ENCODE measurements around the gene ERBB2.
"Not testable (repeated sequence)": the region's sequence is repeated elsewhere in the genome, so short reads cannot be mapped to it uniquely, and the experiment has no call there.

The ERBB2 gene

GRCh38 chr17:39750131-39751015 lies 50.5 kb downstream of the ERBB2 start:
- DNase-seq = no peak

DNA sequence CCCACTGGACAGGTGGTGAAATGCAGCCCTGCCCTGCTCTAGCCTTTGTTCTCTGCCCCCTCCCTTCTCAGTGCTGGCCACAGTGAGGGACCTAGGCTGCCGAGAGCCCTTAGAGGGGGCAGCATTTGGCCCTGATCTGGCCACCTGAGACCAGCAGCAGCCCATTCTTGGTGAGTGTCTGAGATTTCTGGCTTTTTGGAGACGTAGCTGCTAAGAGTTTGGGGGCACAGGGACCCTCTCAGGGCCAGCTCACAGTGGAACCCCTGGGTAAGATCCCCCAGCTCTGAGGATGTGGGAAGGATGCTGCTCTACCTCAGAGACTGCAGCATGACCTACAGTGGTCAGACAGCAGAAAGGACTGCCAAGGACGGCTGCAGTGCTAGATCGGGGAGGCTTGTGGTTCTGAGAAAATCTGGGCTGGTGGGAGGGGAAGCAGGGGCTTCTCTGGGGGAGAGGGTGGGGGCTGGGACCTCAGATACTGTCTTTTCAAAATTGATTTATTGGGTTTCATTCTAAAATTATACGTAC lies 51.2 kb downstream of the ERBB2 start:
- no peak for DNase-seq

GRCh38 chr17:39751637-39752036 lies 51.8 kb downstream of the ERBB2 start:
- no peak for DNase-seq

DNA sequence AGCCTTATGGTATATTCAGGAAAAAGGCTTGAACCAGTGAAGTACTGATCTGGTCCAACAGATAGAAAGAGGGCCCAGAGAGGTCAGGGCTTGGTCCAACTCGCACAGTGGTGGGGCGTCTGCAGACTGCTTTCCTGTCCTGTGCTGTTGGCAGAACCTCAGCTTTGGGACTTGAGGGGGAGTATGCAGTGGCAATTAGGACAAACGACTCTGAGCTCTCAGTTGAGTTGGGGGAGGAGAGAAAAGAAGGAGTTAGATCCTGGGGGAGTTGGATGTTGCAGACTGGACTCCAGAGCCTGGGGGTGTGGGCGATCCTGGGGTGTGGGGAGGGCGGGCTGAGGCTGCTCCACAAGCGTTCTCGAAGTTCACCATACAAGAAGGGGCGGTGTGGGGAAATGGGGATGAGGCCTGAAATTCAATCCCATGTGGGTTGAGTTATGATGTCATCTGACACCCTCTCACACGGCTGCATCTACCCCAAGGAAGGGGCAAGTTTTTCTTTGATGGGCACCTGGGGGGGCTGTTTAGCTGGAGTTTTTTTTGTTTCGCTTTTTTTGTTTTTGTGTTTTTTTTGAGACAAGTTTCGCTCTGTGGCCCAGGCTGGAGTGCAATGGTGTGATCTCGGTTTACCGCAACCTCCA lies 52.5 kb downstream of the ERBB2 start:
- no peak for DNase-seq

- no peak for DNase-seq
These were observed 53.8 kb downstream of the ERBB2 start for GRCh38 chr17:39753514-39754160.

GRCh38 chr17:39754161-39754957 lies 54.5 kb downstream of the ERBB2 start:
- DNase-seq = peak; percentile 60 to 66

DNA sequence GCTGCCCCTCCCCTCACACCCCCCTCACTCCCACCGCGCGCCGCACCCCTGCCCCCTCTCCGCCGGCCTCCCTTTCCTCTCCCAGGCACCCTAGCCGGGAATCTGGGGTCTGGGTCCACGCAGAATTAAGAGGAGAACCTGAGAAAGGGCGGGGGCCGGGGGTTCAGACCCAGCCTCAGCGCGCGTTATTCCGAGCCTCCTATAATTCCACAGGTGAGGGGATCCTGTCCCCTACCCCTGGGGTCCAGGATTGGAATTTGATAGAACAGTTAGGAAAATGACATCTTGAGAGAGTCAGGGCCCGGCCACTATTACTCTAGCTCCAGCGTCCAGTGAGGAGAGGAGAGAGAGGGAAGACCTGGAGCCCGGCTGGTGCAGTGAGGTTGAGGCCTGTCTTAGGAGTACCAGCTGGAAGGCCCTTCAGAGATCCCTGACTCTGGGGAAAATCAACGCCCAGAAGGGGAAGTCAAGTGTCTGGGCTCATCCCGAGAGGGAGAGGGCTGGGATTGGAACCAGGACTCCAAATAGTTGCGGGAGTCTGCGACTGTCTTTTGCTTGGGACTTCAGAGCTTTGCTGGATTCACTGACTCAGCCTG lies 55.2 kb downstream of the ERBB2 start:
- no peak for DNase-seq

GRCh38 chr17:39755554-39756379 lies 55.9 kb downstream of the ERBB2 start:
- no peak for DNase-seq

DNA sequence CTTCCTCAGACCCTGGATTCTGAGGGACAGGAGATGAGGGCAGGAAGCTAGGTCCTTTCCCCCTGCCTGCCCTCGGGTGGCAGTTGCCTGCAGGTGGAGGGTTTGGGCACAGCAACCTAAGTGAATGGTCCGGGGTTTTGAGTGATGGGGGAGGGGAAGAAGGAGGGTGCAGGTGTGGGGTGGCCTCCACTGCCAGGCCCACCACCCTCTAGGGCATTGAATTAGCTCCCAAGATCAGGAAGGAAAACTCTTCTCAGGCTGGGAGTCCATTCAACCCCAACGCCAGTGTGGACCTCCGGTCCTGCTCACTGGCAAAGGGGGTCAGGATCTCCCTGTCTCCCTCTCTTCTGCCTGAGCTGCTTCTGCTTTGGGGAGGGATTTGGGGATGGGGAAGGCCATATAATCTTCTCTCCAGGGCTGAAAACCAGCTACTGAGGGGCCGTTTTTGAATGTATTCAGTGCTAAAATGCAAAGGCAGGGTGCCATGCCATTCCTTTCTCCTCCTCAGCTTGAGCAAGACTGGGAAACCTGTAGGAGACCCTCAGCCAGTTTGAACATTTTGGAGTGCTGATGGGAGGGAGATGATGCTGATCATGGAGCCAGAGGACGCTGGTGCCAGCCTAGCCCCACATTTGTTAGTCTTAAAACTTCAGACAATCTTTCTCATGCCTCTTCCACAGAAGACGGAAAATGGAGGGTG lies 56.7 kb downstream of the ERBB2 start:
- no peak for DNase-seq

DNA sequence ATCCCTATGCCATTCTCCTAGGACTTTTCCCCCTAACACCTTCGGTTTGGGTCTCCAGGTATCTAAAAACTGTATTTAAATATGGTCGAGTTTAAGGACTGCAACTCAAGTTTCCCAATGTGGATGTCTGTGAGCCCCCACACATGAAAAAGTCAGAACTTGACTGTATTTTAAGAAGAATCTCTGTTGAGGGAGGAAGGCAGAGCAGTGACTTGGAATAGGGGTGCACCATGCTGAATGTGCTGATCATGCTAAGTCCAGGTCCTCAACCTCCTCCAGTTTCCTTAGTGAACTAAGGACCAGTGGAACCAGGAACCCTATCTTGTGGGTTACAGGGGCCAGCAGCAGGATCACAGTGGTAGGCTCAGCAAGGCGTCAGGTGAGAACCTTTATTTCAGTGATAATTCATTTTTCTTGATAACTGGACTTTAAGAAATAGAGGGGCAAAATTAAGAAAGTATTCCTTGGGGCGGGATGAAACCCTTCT lies 57.4 kb downstream of the ERBB2 start:
- DNase-seq = no peak

DNA sequence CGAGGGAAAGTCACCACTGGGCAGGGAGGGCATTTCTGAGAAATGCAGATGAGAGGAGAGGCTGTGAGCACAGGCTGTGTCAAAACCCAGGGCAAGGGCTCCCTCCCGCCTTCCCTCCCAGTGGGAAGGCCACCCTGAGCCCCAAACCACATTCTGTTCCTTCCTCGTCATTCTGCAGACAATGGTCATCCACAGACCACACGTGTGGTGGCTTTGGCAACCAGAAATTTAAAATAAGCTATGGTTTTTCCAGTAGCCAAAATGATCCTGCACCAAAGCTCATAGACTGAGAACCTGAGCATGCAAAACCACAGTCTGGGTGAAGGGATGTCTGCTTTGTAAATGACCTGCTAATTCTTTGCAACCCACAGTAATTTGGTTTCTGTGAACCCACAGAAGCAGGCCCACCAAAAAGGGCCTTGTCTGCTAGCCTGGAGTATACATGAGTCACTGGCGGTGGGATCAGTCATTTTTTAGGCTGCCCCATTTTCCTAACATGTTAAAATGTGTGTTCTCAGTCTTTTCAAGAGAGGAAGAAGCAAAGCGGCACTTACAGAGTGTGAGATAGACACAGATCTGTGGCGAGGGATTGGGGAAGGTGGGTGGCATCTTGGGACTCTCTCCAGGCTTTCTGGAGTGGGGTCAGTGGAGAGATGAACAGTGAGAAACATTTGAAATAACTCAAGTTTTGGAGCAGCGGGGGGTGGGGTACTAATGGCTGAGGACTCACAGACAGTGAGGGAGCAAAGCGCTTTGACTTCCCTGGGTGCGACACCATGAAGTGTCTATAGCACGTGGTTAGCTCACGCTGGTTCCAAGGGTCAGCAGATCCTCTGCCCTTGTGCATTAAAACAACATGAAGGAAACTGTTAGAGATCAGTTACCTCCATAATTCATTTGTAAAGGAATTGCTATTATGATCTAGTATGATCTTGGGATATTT lies 58.3 kb downstream of the ERBB2 start:
- DNase-seq = no peak

- DNase-seq = no peak
These were observed 59.3 kb downstream of the ERBB2 start for GRCh38 chr17:39759204-39759603.

- DNase-seq = no peak
These were observed 62.1 kb downstream of the ERBB2 start for GRCh38 chr17:39761861-39762496.

DNA sequence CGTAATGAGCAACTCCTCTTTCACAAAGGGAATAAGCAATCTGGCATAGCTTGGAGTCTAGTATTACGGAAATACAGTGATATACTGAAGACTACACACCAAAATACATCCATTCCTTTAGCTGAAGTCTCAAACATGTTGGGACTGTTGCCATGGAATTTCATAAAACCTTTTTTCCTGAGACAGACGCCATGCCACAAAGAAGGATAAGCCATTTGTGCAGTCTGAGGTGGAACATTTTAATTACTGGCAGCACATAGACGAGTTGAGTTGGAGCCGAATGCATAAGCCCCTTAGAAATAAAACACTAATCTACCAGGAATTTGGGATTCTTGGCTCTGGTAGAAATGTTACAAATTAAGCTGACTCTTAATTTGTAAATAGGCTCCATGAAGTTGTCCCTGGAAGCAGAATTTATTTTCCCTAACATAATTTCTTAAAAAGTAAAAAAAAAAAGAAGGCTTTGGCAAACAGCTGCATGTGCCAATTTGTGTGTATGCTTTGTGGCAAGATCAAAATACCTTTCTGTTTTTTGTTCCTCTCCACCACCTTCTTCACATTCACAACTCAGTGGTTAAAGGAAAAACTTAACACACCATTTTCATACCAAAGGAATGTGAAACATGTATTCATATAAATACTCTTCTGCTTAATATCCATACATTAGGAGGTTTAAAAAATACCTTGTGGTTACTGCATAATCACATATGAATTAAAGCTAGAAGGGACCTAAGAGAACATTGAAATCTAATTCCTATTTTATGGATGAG lies 63.4 kb downstream of the ERBB2 start:
- DNase-seq = no peak

DNA sequence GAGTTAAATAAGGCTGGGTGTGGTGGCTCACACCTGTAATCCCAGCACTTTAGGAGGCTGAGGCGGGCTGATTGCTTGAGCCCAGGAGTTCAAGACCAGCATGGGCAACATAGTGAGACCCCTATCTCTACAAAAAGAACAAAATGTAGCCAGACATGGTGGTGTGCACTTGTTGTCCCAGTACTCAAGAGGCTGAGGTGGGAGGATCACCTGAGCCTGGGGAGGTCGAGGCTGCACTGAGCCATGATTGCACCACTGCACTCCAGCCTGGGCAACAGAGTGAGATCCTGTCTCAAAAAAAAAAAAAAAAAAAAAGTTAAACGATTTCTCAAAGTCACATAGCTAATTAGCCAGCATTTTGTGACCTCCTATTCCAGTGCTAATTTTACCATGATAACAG lies 64.3 kb downstream of the ERBB2 start:
- DNase-seq = not testable (repeated sequence)

- DNase-seq = no peak
These were observed 65.3 kb downstream of the ERBB2 start for GRCh38 chr17:39765175-39765574.

GRCh38 chr17:39765766-39766165 lies 65.9 kb downstream of the ERBB2 start:
- DNase-seq = no peak

DNA sequence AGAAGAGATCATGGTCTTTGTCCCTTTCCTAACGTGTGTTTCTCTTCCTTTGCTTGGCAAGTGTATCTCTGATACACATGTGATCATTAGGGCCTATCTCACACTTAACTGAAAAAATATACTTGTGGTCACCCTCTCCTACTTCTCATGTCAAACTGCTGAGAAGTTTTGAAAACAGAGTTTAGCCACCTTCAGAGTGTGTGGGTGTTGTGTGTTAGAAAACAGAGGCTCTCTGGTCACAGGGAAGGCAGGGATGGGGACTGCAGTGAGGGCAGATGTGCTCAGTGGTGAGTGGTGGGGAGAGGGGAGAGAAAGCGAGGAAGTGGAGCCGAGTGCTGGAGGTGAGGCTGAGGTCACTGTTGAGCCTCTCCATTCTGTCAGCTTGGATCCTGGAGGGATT lies 67.3 kb downstream of the ERBB2 start:
- no peak for DNase-seq

Data from NCI-H187 (cell line).